C4-2B (cell line): ENCODE data around the gene LY86.

Experiments used
- H3K27ac ChIP-seq: fragments of 450-650 bp; 2 replicates; pipeline ENCODE4 v1.5.1; 2017
- CTCF ChIP-seq: fragments of 450-650 bp; conservative IDR thresholded peaks from 2 replicates; pipeline ENCODE4 v1.5.1; 2017; ENCODE audit warnings: mild to moderate bottlenecking
- ZFX ChIP-seq: fragments of 450-650 bp; IDR thresholded peaks from 2 replicates; pipeline ENCODE4 v1.6.1; 2017

The LY86 gene

GRCh38 chr6:6650839-6651238 lies 62.3 kb downstream of the LY86 start:
- TF ChIP-seq ZFX (no peak), CTCF (no peak)

GRCh38 chr6:6651335-6651734 lies 62.8 kb downstream of the LY86 start:
- TF ChIP-seq CTCF (no peak), ZFX (no peak)
- no peak overlapping the region for H3K27ac ChIP-seq

More at GRCh38 chr6:6650839-6651238, 62.3 kb downstream of the LY86 start:
- no peak overlapping the region for H3K27ac ChIP-seq

GRCh38 chr6:6652932-6653331 lies 64.4 kb downstream of the LY86 start:
- H3K27ac ChIP-seq, result no peak overlapping the region
- TF ChIP-seq ZFX (no peak), CTCF (no peak)

- H3K27ac ChIP-seq, result no peak overlapping the region
- TF ChIP-seq ZFX (no peak), CTCF (no peak)
Observed at GRCh38 chr6:6654599-6655575, 66.4 kb downstream of the LY86 start.

- no peak overlapping the region for H3K27ac ChIP-seq
Observed at GRCh38 chr6:6655805-6656251, 67.3 kb downstream of the LY86 start.

GRCh38 chr6:6656287-6656686 lies 67.8 kb downstream of the LY86 start:
- TF ChIP-seq ZFX (no peak), CTCF (no peak)
- no peak overlapping the region for H3K27ac ChIP-seq

More at GRCh38 chr6:6655805-6656251, 67.3 kb downstream of the LY86 start:
- TF ChIP-seq CTCF, result no peak
- TF ChIP-seq ZFX, result no peak

- no peak for TF ChIP-seq CTCF
- no peak for TF ChIP-seq ZFX
- no peak overlapping the region for H3K27ac ChIP-seq
Observed at GRCh38 chr6:6657085-6657819, 68.7 kb downstream of the LY86 start.
